Naive thymus-derived CD4-positive, alpha-beta T cell (primary cell): Measurements from ENCODE around the gene WFDC1. TPM values are rescaled to one million over a fixed set of nuclear protein-coding genes. Genes with fewer than 3 reads are reported as not detected.

Experiments used
- ATAC-seq: fragments of 150-1000 bp; cut with Tn5 transposase; 2 replicates; pipeline ENCODE4 v1.10.0; 2021; ENCODE audit warnings: mild to moderate bottlenecking, moderate library complexity
- CTCF ChIA-PET: fragments of 350-600 bp; sonication (Branson Sonifier 250); formaldehyde crosslinking; loops from one replicate; lab custom pipeline; 2021; ENCODE audit warnings: antibody characterized with exemption; lab: Charles Lee
- POLR2A ChIA-PET: fragments of 350-600 bp; sonication (Branson Sonifier 250); formaldehyde crosslinking; loops from one replicate; lab custom pipeline; 2021; ENCODE audit warnings: antibody characterized with exemption, inconsistent platforms; lab: Charles Lee
- DNase-seq, 9 donors: peaks; one replicate each; pipeline versions ENCODE4 v3.0.0 to v3.0.0-alpha.2; 2020 to 2022; ENCODE audit warnings: mixed read lengths in 1 of 9
- H3K27ac ChIP-seq: one replicate; pipeline ENCODE4 v1.7.0; 2013; ENCODE audit warnings: mild to moderate bottlenecking, low read depth, low read length, moderate library complexity
- H3K27me3 ChIP-seq, 2 donors: one replicate each; pipeline ENCODE4 v1.7.0; 2013; ENCODE audit warnings: low read length in 2 of 2, mild to moderate bottlenecking in 2 of 2, moderate library complexity in 2 of 2; ENCODE audit not compliant: control insufficient read depth in 2 of 2, insufficient read depth in 2 of 2
- H3K36me3 ChIP-seq, 3 experiments: 1 replicate in 2 of 3; 2 replicates in 1 of 3; pipeline ENCODE4 v1.7.0; 2013; ENCODE audit warnings: low read length in 3 of 3, mild to moderate bottlenecking in 3 of 3, moderate library complexity in 1 of 3; ENCODE audit not compliant: insufficient read depth in 3 of 3, control insufficient read depth in 2 of 3
- H3K4me1 ChIP-seq, 2 donors: one replicate each; pipeline ENCODE4 v1.7.0; 2013; ENCODE audit warnings: low read length in 2 of 2, mild to moderate bottlenecking in 2 of 2, moderate library complexity in 1 of 2; ENCODE audit not compliant: control insufficient read depth in 2 of 2, insufficient read depth in 2 of 2
- H3K4me3 ChIP-seq: 2 replicates; pipeline ENCODE4 v1.7.0; 2013; ENCODE audit warnings: mild to moderate bottlenecking, low read length
- H3K9me3 ChIP-seq, 3 experiments: 1 replicate in 2 of 3; 2 replicates in 1 of 3; pipeline ENCODE4 v1.7.0; 2013; ENCODE audit warnings: low read length in 3 of 3; ENCODE audit not compliant: control insufficient read depth in 2 of 3
- H3K27ac Mint-ChIP-seq, 9 donors: one replicate each; pipeline ENCODE4 v1.8.0; 2020 to 2022; ENCODE audit warnings: mixed read lengths in 9 of 9, mild to moderate bottlenecking in 8 of 9, moderate library complexity in 5 of 9, inconsistent platforms in 2 of 9
- H3K27me3 Mint-ChIP-seq, 5 donors: one replicate each; pipeline ENCODE4 v1.8.0; 2021 to 2022; ENCODE audit warnings: mixed read lengths in 5 of 5, mild to moderate bottlenecking in 1 of 5
- H3K36me3 Mint-ChIP-seq, 5 donors: one replicate each; pipeline ENCODE4 v1.8.0; 2020 to 2022; ENCODE audit warnings: mixed read lengths in 5 of 5, mild to moderate bottlenecking in 3 of 5, inconsistent platforms in 1 of 5
- H3K4me1 Mint-ChIP-seq, 7 donors: one replicate each; pipeline ENCODE4 v1.8.0; 2020 to 2022; ENCODE audit warnings: mixed read lengths in 7 of 7, mild to moderate bottlenecking in 3 of 7, inconsistent platforms in 1 of 7
- H3K4me3 Mint-ChIP-seq, 10 donors: one replicate each; pipeline ENCODE4 v1.8.0; 2020 to 2022; ENCODE audit warnings: mild to moderate bottlenecking in 10 of 10, mixed read lengths in 10 of 10, moderate library complexity in 6 of 10, inconsistent platforms in 2 of 10
- H3K9me3 Mint-ChIP-seq, 11 donors: one replicate each; pipeline ENCODE4 v1.8.0; 2020 to 2022; ENCODE audit warnings: mixed read lengths in 11 of 11, mild to moderate bottlenecking in 4 of 11, inconsistent platforms in 1 of 11, moderate library complexity in 1 of 11
- intact Hi-C, 2 donors: fragments of 100-400 bp; cut with micrococcal nuclease; formaldehyde crosslinking; loops; one replicate each; pipeline ENCODE4 v1.15.1; 2023
- polyA plus RNA-seq, 2 donors: library from polyadenylated mRNA; unstranded; fragments of 300-500 nt; fragmentation: Illumina TruSeq; gene quantifications; one replicate each; pipeline ENCODE4 v1.2.3, GENCODE V29; 2021
- total RNA-seq, 6 experiments: library from RNA in 5 of 6; stranded (reverse) in 5 of 6; gene quantifications; 1 replicate in 5 of 6; 2 replicates in 1 of 6; pipeline ENCODE4 v1.2.3 and lab custom pipeline; 2021 to 2026

Gene WFDC1
- total and polyA plus RNA-seq, 7 experiments from 2014 or later: not detected

- H3K27me3 ChIP-seq: no peaks in the 10 kb centered on the region
- H3K9me3 ChIP-seq: peaks cover 0 to 14% (median 0%) of the 10 kb centered on the region in 3 experiments
- H3K4me3 ChIP-seq: no peak overlapping the region
- CTCF ChIA-PET: no interaction called here
- H3K9me3 Mint-ChIP-seq: peaks cover 0 to 12% (median 6%) of the 10 kb centered on the region in 11 donors
- intact Hi-C loops: no loop called here
- H3K4me3 Mint-ChIP-seq: no peak overlapping the region
- POLR2A ChIA-PET: no interaction called here
- DNase-seq (no peak), ATAC-seq (no peak)
- H3K27ac ChIP-seq: no peak overlapping the region
- H3K36me3 Mint-ChIP-seq: no peaks in the 10 kb centered on the region
- H3K4me1 Mint-ChIP-seq: no peaks in the 10 kb centered on the region
- no peaks in the 10 kb centered on the region for H3K36me3 ChIP-seq
- no peak overlapping the region for H3K27ac Mint-ChIP-seq
- H3K27me3 Mint-ChIP-seq: peaks cover 0 to 7% (median 5%) of the 10 kb centered on the region in 5 donors
- H3K4me1 ChIP-seq: no peaks in the 10 kb centered on the region
Observed at GRCh38 chr16:84320511-84320910, 25.8 kb downstream of the WFDC1 start.

- no peak for DNase-seq
- Histone ChIP-seq H3K36me3 (no peaks in the 10 kb centered on the region), H3K27ac (no peak overlapping the region), H3K27me3 (no peaks in the 10 kb centered on the region), H3K4me1 (no peaks in the 10 kb centered on the region), H3K9me3 (peaks cover 0 to 14% (median 0%) of the 10 kb centered on the region in 3 experiments), H3K4me3 (no peak overlapping the region)
- Mint-ChIP-seq H3K36me3 (no peaks in the 10 kb centered on the region), H3K4me3 (no peak overlapping the region), H3K27ac (no peak overlapping the region), H3K9me3 (peaks cover 0 to 12% (median 6%) of the 10 kb centered on the region in 11 donors), H3K4me1 (no peaks in the 10 kb centered on the region), H3K27me3 (peaks cover 0 to 4% (median 0%) of the 10 kb centered on the region in 5 donors)
- no peak for ATAC-seq
- ChIA-PET POLR2A (no interaction called here), CTCF (no interaction called here)
- intact Hi-C loops: no loop called here
Observed at GRCh38 chr16:84321932-84322331, 27.3 kb downstream of the WFDC1 start.

DNA sequence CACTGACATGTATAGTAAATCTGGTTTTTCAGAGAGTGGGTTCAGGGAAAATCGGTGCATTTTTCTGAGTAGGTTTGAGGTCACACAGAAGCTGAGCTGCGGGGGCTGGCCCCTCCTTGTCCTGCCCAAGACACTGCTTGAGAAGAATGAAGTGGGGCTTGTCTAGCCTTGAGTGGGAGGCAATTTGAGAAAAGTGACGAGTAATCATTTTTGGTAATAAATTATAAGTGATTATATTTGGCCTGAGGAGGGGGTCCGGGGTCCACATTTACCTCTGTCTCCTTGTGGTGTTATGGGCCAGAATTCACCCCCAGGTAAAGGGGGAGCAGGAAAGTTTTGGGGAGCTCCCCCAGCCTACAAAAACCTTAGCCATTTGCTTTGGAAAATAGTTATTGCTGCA lies 28.1 kb downstream of the WFDC1 start:
- Histone ChIP-seq H3K4me3 (no peak overlapping the region), H3K4me1 (no peaks in the 10 kb centered on the region), H3K27ac (no peak overlapping the region), H3K27me3 (no peaks in the 10 kb centered on the region), H3K36me3 (no peaks in the 10 kb centered on the region), H3K9me3 (peaks cover 0 to 11% (median 0%) of the 10 kb centered on the region in 3 experiments)
- no peak for DNase-seq
- H3K4me1 Mint-ChIP-seq: peaks cover 0 to under 1% (median 0%) of the 10 kb centered on the region in 7 donors
- H3K4me3 Mint-ChIP-seq: no peak overlapping the region
- ChIA-PET POLR2A (no interaction called here), CTCF (no interaction called here)
- intact Hi-C loops: no loop called here
- H3K27me3 Mint-ChIP-seq: peaks cover 0 to 6% (median 2%) of the 10 kb centered on the region in 5 donors
- H3K9me3 Mint-ChIP-seq: peaks cover 0 to 10% (median 4%) of the 10 kb centered on the region in 11 donors
- no peaks in the 10 kb centered on the region for H3K36me3 Mint-ChIP-seq
- no peak overlapping the region for H3K27ac Mint-ChIP-seq
- ATAC-seq: no peak

DNA sequence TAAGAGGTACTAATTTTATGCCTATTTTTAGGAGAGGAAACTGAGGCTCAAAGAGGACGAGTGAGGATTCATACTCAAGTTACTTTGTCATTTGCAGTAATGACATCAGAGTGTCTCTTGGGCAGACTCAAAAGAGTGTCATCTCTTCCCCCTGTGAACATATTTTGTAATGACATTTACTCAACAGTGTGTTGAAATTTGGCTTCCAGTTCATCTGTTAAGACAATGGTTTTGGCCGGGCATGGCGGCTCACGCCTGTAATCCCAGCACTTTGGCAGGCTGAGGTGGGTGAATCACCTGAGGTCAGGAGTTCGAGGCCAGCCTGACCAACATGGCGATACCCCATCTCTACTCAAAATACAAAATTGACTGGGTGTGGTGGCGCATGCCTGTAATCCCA lies 28.9 kb downstream of the WFDC1 start:
- Histone ChIP-seq H3K27me3 (no peaks in the 10 kb centered on the region), H3K36me3 (no peaks in the 10 kb centered on the region), H3K4me3 (no peak overlapping the region), H3K4me1 (no peaks in the 10 kb centered on the region), H3K9me3 (peaks cover 0 to 3% (median 0%) of the 10 kb centered on the region in 3 experiments), H3K27ac (no peak overlapping the region)
- peaks cover 0 to 2% (median 0%) of the 10 kb centered on the region in 7 donors for H3K4me1 Mint-ChIP-seq
- H3K36me3 Mint-ChIP-seq: no peaks in the 10 kb centered on the region
- peaks cover 0 to 5% (median 3%) of the 10 kb centered on the region in 11 donors for H3K9me3 Mint-ChIP-seq
- H3K4me3 Mint-ChIP-seq: no peak overlapping the region
- DNase-seq (no peak), ATAC-seq (peak; percentile 18)
- H3K27ac Mint-ChIP-seq: no peak overlapping the region
- ChIA-PET POLR2A (no interaction called here), CTCF (no interaction called here)
- intact Hi-C loops: no loop called here
- peaks cover 0 to 9% (median 4%) of the 10 kb centered on the region in 5 donors for H3K27me3 Mint-ChIP-seq

DNA sequence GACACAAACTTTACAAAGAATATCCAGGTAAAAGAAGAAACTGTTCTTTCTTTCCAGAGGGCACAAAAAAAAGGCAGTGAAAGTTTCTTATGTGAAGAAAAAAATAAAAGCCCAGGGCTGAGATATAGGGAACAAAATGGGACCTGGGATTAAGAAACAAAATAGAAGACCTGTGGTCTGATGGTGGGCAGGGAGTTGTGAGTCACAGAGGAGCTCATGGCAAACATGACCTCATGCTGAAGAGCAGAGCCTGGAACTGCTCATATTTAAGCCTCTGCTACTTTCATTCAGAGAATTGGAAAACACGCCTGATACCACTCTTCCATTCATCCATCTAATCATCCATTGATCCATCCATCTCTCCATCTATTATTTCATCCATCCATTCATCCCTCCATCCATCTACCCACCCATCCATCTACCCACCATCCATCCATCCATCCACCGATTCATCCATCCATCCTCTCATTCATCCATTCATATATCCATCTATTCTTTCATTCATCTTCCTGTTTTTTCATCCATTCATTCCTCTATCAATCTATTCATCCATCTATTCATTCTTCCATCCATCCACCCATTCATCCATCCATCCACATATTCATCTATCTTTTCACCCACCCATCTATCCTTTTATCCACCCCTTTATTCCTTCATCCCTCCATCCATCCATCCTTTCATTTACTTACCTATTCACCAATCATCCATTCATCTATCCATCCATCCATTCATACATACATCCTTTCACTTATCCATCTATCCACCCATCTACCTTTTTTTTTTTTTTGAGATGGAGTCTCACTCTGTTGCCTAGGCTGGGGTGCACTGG lies 30.0 kb downstream of the WFDC1 start:
- H3K27ac Mint-ChIP-seq: no peak overlapping the region
- peaks cover 0 to 2% (median 0%) of the 10 kb centered on the region in 7 donors for H3K4me1 Mint-ChIP-seq
- POLR2A ChIA-PET: no interaction called here
- ATAC-seq: no peak
- H3K27me3 ChIP-seq: no peaks in the 10 kb centered on the region
- no peaks in the 10 kb centered on the region for H3K4me1 ChIP-seq
- H3K27ac ChIP-seq: no peak overlapping the region
- H3K36me3 Mint-ChIP-seq: no peaks in the 10 kb centered on the region
- CTCF ChIA-PET: no interaction called here
- H3K4me3 ChIP-seq: no peak overlapping the region
- H3K27me3 Mint-ChIP-seq: peaks cover 0 to 9% (median 4%) of the 10 kb centered on the region in 5 donors
- no peak for DNase-seq
- H3K36me3 ChIP-seq: no peaks in the 10 kb centered on the region
- no peaks in the 10 kb centered on the region for H3K9me3 ChIP-seq
- peaks cover 0 to 1% (median 0%) of the 10 kb centered on the region in 11 donors for H3K9me3 Mint-ChIP-seq
- no peak overlapping the region for H3K4me3 Mint-ChIP-seq
- intact Hi-C loops: no loop called here

DNA sequence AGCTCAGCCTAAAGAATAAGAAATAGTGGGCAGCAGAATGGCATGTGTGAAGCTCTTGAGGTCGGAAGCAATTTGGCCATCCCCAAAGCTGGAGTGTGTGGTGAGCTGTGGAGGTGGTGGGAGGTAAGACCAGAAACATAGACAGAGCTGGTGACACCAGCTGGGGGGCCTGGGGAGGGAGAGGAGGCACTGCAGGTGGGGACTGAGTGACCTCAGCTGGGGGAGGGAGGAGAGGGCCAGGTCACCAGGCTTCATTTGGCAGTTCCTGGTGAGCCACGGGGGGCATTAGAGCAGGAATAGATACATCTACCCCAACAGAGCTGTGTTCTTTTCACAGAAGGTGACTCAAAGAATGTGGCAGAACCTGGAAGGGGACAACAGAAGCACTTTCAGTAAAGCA lies 31.9 kb downstream of the WFDC1 start:
- no peaks in the 10 kb centered on the region for H3K36me3 Mint-ChIP-seq
- intact Hi-C loops: no loop called here
- peaks cover 0 to 9% (median 4%) of the 10 kb centered on the region in 5 donors for H3K27me3 Mint-ChIP-seq
- no peak overlapping the region for H3K4me3 ChIP-seq
- DNase-seq (no peak), ATAC-seq (no peak)
- ChIA-PET CTCF (no interaction called here), POLR2A (no interaction called here)
- H3K27me3 ChIP-seq: no peaks in the 10 kb centered on the region
- H3K4me1 Mint-ChIP-seq: peaks cover 0 to 2% (median 0%) of the 10 kb centered on the region in 7 donors
- no peaks in the 10 kb centered on the region for H3K36me3 ChIP-seq
- no peaks in the 10 kb centered on the region for H3K4me1 ChIP-seq
- H3K27ac ChIP-seq: no peak overlapping the region
- no peaks in the 10 kb centered on the region for H3K9me3 ChIP-seq
- no peak overlapping the region for H3K27ac Mint-ChIP-seq
- no peak overlapping the region for H3K4me3 Mint-ChIP-seq
- no peaks in the 10 kb centered on the region for H3K9me3 Mint-ChIP-seq
